HG02981 (cell line): ENCODE measurements around the gene SGPP1.
"Not testable (repeated sequence)": the region's sequence is repeated elsewhere in the genome, so short reads cannot be mapped to it uniquely, and the experiment has no call there.

ENCODE experiments used
- ATAC-seq: cut with Tn5 transposase; IDR thresholded peaks from one replicate; pipeline ENCODE4 v1.9.1; 2021; ENCODE audit warnings: mild to moderate bottlenecking, moderate library complexity; ENCODE audit not compliant: unreplicated experiment

Gene SGPP1, protein sequence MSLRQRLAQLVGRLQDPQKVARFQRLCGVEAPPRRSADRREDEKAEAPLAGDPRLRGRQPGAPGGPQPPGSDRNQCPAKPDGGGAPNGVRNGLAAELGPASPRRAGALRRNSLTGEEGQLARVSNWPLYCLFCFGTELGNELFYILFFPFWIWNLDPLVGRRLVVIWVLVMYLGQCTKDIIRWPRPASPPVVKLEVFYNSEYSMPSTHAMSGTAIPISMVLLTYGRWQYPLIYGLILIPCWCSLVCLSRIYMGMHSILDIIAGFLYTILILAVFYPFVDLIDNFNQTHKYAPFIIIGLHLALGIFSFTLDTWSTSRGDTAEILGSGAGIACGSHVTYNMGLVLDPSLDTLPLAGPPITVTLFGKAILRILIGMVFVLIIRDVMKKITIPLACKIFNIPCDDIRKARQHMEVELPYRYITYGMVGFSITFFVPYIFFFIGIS

DNA sequence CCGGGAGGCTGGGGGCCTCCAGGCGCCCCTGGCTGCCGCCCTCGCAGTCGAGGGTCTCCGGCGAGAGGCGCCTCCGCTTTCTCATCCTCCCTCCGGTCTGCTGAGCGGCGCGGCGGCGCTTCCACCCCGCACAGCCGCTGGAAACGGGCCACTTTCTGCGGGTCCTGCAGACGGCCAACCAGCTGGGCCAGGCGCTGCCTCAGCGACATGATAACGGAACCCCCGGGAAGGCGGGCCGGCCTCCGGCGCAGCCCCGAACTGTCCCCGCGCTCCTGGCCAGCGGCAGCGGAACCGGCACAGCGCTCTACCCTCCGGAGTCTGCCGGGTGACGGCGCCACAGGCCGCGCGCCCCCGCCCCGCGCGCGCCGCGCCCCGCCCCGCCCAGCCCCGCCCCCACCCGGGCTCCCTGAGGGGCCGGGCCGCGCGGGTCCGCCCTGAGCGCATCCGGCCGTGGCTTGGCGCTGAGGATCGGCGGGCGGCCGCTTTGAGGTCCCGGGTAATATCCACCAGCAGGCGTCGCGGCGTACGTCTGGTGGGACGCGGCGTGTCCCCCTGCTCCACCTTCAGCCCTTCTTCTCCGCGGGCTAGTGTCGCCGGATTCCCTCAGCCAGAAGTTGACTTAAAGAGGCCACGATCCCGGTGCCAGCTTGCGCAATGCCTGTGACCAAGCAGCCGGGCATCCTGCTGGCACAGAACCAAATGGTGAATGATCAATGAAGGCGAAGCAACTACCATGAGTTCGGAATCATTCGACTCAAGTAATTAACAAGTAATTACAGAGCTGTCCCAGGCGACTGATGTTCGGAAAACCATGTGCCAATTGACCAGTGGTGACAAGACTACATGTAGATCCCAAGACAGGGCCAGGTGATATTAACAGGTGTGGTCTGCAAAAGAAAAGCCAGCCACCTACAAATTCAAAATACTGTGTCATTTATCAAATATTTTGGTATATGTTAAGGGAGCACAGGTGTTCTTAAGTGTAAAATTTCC is at the start of gene SGPP1:
Gene SGPP1 (minus strand): TSS at position 330 of the 993 bp plus-strand sequence. CDS start 121 bp downstream, at position 209.
- ATAC-seq, result peak; percentile 79

- ATAC-seq, result no peak
Observed at GRCh38 chr14:63777024-63777423, 49.2 kb upstream of the SGPP1 start.

DNA sequence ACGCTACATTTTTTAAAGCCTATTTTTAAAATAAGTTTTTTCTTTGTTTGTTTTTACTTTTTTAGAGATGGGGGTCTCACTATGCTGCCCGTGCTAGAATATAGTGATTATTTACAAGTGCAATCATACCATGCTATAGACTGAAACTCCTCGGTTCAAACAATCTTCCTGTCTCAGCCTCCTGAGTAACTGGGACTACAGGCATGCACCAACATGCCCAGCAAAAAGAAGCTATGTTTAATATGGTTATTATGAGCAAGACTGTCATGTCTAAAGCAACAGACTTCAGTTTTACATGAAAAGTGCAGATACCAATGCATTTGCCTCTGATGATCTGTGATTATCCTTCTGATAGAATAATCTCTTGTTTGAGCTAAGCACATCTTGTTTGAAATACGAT is 45.6 kb upstream of the SGPP1 start:
- no peak for ATAC-seq

DNA sequence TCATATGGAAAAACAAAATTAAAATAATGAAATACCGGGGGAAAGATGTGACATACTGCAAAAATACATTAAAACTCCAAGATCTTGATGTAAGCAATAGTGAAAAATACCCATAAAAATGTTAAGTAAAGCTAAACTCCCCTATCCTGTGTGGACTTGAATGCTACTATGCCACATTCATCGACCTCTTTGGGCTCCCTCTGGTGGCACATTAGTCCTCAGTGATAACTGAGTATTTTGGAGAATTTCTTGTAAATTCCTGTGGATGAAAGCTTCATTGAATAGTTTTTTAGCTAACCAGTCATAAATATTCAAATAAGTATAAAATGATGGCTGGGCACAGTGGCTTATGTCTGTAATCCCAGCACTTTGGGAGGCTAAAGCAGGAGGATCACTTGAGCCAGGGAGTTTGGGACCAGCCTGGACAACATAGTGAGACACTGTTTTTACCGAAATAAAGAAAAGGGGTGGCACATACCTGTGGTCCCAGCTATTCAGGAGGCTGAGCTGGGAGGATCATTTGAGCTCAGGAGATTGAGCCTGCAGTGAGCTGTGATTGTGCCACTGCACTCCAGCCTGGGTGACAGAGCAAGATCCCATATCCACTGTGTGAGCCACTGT is 42.4 kb upstream of the SGPP1 start:
- peak; percentile 45 for ATAC-seq

GRCh38 chr14:63766611-63767010 is 38.7 kb upstream of the SGPP1 start:
- ATAC-seq, result no peak

GRCh38 chr14:63764620-63765139 is 36.8 kb upstream of the SGPP1 start:
- ATAC-seq, result no peak

DNA sequence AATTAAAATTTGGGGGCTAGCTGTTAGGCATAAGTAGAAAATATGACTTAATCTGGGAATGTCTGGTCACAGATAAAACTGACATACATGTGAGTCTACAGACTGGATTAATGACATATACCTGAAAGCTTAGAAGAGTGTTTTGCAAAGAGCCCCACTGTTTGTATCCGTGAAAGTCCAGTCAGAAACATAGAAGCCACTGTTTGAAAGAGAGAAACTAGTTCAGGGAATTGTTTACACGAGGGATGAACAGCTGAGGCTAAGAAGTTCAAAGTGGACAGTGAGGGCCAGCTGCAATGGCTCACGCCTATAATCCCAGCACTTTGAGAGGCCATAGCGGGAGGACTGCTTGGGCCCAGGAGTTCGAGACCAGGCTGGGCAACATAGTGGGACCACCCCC is 36.2 kb upstream of the SGPP1 start:
- no peak for ATAC-seq

DNA sequence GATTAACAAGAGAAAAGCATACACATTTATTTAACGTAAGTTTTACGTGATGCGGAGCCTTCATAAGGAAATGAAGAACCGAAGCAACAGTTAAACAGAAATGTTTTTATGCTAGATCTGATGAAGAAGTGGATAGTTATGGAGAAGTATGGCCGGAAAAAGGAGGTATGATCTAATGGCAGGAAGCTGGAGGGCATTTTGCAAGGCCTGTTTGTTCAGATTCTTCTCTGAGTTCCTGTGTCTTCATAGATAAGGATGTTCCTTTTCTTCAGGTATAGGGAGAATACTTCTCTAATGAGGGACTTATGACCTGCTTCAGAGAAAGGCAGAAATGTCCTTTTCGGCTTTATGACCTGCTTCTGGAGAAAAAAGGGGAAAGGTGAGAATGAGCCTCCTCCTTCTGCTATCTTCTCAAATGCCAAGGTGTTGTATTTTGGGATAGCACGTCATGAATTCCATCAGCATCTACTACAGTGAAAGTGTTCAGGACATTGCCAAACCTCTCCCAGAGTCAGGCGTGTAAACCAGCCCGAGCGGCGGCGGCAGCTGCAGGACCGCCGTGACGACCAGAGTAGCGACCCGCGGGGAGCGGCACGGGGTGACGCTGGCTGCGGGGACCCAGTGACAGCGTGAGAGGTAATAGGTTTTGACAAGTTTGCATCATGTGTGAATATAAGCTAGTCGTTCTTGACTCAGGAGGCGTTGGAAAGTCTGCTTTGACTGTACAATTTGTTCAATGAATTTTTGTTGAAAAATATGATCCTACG is 33.7 kb upstream of the SGPP1 start:
- no peak for ATAC-seq

- peak; percentile 64 for ATAC-seq
Observed at GRCh38 chr14:63760014-63760413, 32.1 kb upstream of the SGPP1 start.

DNA sequence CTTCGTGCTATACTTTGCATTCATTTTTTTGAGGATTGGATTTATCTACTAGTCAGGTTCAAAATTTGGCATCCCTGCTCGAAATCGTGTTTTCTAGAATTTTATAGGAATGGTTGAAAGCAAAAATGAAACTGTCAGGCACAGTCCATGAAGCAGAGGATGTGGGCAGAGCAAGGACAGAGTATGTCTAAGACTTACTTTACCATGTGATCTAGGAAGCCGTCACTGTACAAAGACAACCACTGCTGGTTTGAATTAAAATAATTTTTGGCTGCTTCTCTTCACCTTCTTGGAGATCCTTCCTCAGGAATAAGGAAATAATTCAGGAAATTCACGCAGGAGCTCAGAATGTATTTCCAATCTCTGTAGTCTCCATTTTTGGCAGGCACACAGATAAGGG is 31.6 kb upstream of the SGPP1 start:
- peak; percentile 79 for ATAC-seq

DNA sequence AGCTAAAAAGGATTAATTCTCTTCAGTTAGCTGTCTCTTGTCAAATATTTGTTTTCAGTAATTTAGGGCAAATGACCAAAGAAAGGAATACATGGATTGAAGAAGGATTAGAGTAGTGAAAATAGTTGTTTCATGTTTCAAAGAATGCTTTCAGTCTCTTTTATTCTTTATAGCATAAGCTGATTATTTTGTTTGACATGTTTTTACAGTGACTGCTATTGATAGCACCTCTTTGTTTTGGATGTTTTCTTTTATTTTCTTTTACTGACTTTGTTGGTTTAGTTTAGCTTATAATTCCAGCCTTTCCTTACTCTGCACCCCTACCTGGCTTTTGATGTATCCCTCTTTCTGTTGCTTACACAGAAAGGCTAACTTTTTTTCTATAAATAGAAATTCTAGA is 29.3 kb upstream of the SGPP1 start:
- no peak for ATAC-seq

DNA sequence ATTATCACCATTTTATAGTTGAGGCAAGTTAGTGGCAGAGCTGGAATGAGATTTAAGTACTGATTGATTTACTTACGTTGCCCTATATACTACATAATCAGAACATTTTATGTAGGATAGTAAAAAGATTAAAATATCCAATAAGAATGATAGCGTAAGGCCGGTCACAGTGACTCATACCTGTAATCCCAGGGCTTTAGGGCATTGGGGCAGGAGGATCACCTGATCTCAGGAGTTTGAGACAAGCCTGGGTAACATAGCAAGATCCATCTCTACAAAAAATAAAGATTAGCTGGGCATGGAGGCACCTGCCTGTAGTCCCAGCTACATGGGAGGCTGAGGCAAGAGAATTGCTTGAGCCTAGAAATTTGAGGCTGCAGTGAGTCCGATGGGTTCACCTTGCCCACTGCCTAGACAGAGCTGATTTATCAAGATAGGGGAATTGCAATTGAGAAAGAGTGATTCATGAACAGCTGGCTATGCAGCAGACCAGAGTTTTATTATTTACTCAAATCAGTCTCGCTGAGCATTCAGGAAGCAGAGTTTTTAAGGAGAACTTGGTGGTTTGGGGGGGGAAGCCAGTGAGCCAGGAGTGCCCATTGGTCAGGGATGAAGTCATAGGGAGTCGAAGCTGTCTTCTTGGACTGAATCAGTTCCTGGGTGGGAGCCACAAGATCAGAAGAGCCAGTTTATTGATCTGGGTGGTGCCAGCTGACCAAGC is 24.7 kb upstream of the SGPP1 start:
- no peak for ATAC-seq

DNA sequence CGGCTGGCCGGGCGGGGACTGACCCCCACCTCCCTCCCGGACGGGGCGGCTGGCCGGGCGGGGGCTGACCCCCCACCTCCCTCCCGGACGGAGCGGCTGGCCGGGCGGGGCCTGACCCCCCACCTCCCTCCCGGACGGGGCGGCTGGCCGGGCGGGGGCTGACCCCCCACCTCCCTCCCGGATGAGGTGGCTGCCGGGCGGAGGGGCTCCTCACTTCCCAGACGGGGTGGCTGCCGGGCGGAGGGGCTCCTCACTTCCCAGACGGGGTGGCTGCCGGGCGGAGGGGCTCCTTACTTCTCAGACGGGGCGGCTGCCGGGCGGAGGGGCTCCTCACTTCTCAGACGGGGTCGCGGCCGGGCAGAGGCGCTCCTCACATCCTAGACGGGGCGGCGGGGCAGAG is 23.2 kb upstream of the SGPP1 start:
- ATAC-seq, result not testable (repeated sequence)

- ATAC-seq, result no peak
Observed at GRCh38 chr14:63747846-63748245, 20.0 kb upstream of the SGPP1 start.

DNA sequence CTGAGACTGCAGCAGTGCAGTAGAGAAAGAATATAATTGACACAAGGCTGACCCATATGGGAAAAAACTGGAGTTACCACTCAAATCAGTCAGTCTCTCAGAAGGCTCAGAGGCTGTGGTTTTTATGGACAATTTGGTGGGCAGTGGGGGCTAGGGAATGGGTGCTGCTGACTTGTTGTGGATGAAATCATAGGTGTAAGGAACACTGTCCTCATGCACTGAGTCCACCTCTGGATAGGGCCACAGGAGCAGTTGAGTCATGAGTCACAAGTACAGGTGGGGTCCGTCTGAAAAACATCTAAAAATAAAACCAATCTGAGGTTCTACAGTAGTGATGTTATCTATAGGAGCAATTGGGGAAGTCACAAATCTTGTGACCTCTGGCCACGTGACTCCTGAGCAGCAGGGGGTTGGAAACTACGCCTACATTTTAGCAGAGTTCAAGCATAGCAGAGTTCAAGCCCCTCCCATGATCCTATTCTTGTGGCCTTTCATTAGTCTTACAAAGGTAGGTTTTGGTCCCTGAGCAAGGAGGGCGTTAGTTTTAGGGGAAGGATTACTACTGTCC is 18.1 kb upstream of the SGPP1 start:
- peak; percentile 73 for ATAC-seq

- no peak for ATAC-seq
Observed at GRCh38 chr14:63745272-63745671, 17.4 kb upstream of the SGPP1 start.

DNA sequence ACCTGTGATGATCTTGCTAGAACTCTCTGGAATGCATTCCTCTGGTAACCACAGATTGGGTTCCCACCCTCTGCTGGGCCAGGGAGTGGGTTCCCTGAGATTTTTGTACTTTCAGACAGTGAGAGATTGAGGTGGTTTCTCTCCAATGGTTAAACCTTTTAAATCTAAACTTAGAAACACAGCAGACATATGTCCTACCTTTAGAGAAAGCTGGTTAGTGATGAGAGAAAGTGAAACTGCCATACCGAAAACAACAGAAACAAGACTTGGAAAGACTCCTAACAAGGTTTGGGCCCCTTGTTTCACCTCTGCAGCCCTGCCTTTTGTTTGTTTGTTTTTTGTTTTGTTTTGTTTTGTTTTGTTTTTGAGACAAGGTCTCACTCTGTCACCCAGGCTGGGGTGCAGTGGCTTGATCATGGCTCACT is 9.7 kb upstream of the SGPP1 start:
- ATAC-seq, result peak; percentile 92

DNA sequence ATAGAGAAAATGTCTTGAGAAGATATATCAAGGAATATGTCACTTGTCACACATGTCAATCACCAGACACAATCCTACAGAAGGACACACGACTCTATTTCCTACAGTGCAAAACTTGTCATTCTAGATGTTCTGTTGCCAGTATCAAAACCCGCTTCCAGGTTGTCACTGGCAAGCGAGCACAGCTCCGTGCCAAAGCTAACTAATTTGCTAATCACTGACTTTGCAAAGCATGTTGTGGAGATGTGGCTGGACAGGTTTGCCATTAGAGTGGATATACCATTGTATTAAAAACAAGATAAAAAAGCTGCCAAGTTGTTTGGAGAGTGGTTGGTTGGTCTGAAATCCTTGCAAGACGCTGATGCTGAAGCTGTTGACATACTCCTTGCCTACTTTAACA is 7.9 kb upstream of the SGPP1 start:
- no peak for ATAC-seq

DNA sequence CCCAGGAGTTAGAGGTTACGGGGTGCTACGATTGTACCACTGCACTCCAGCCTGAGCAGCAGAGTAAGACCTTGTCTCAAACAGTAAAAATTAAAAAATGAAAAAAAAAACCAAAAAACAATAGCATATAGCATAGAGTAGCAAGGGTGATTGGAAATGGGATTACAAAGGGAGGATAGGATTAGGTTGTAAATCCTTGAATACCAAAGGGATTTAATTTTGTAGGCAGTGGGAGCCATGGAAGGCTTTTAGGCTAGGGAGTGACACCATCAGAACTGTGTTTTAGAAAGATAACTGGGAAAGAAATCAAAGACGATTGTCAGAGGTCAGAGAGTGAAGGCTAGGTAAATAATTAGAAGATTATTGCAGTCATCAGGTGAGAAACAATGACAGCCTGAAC is 2.8 kb upstream of the SGPP1 start:
- ATAC-seq, result no peak
